Effector memory CD8-positive, alpha-beta T cell (primary cell): Measurements from ENCODE around the gene PGF.
A peak's percentile ranks its signal among the peaks of the same experiment; 100 is the strongest.
"Not testable (repeated sequence)": the region's sequence is repeated elsewhere in the genome, so short reads cannot be mapped to it uniquely, and the experiment has no call there.

Experiments
- ATAC-seq: fragments of 150-1000 bp; cut with Tn5 transposase; replicated peaks from 2 replicates; pipeline ENCODE4 v1.10.0; 2021; ENCODE audit warnings: mild to moderate bottlenecking, moderate library complexity
- DNase-seq, 3 experiments: peaks; one replicate each; pipeline ENCODE4 v3.0.0; 2021
- H3K27ac Mint-ChIP-seq, 2 donors: one replicate each; pipeline ENCODE4 v1.8.0; 2022; ENCODE audit warnings: mild to moderate bottlenecking in 2 of 2, mixed read lengths in 2 of 2, moderate library complexity in 2 of 2
- H3K27me3 Mint-ChIP-seq, 2 donors: one replicate each; pipeline ENCODE4 v1.8.0; 2022; ENCODE audit warnings: mixed read lengths in 2 of 2
- H3K36me3 Mint-ChIP-seq: one replicate; pipeline ENCODE4 v1.8.0; 2022; ENCODE audit warnings: mild to moderate bottlenecking, moderate library complexity, mixed read lengths; ENCODE audit not compliant: insufficient read depth
- H3K4me1 Mint-ChIP-seq, 2 donors: one replicate each; pipeline ENCODE4 v1.8.0; 2022; ENCODE audit warnings: low read depth in 2 of 2, mixed read lengths in 2 of 2
- H3K4me3 Mint-ChIP-seq, 2 donors: one replicate each; pipeline ENCODE4 v1.8.0; 2022; ENCODE audit warnings: mild to moderate bottlenecking in 2 of 2, mixed read lengths in 2 of 2, moderate library complexity in 2 of 2
- H3K9me3 Mint-ChIP-seq, 2 donors: one replicate each; pipeline ENCODE4 v1.8.0; 2022; ENCODE audit warnings: mixed read lengths in 2 of 2

PGF gene

DNA sequence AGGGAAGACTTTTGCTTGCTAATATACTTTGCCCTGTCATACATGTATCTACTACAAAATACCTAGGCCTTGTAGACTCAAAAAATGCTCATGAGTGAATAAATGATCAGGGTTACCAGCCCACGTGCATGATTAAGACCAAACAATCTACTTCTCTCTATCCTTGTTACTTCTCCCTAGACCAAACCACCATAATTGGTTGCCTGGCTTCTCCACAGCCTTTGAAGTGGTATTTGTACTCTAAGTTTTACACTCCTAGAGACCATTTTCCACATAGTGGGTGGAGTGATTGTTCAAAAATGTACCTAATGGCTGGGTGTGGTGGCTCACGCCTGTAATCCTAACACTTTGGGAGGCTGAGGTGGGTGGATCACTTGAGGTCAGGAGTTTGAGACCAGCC lies 18.2 kb downstream of the PGF start:
- ATAC-seq, result no peak
- Mint-ChIP-seq H3K36me3 (no peaks in the 10 kb centered on the region), H3K27ac (no peak overlapping the region), H3K27me3 (peaks cover 10 to 28% of the 10 kb centered on the region in 2 donors), H3K9me3 (no peaks in the 10 kb centered on the region), H3K4me3 (no peak overlapping the region), H3K4me1 (peaks cover 11 to 16% of the 10 kb centered on the region in 2 donors)
- DNase-seq, result no peak

DNA sequence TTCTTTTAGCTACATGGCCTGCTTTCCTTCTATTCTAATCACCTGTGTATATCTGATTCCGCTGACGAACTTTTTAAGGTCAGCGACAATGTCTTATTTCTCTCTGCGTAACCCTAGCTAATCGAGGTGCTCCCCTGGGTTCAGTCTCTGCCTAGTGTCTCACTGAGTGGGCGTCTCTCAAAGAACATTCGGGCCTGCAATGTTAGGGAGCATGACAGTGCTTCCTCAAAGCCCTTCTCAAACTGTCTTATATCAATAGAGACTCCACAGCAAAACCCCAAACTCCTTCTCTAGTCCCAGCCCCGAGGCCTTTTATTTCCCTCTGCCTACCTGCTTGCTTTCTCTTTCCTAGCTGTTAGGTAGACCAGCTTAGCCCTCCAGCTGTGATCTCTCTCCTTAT lies 18.7 kb downstream of the PGF start:
- DNase-seq (no peak), ATAC-seq (no peak)
- Mint-ChIP-seq H3K36me3 (no peaks in the 10 kb centered on the region), H3K27ac (no peak overlapping the region), H3K4me1 (peaks cover 8 to 13% of the 10 kb centered on the region in 2 donors), H3K27me3 (peaks cover 10 to 31% of the 10 kb centered on the region in 2 donors), H3K9me3 (no peaks in the 10 kb centered on the region), H3K4me3 (no peak overlapping the region)

DNA sequence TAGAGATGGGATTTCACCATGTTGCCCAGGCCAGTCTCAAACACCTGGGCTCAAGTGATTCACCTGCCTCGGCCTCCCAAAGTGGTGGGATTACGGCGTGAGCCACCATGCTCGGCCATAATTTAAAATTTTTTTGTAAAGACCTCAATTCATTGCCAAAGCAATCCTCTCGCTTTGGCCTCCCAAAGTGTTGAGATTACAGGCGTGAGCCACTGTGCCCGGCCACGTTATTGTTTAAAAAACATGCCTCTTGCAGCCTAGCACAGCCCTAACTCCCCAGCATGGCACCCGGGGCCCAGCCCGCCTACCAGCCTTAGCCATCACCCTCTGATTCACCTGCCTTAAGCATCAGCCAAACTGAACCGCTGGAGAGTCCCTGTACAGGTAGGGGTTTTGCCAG lies 19.2 kb downstream of the PGF start:
- Mint-ChIP-seq H3K4me3 (no peak overlapping the region), H3K27ac (no peak overlapping the region), H3K36me3 (no peaks in the 10 kb centered on the region), H3K4me1 (peaks cover 5 to 8% of the 10 kb centered on the region in 2 donors), H3K27me3 (peaks cover 10 to 31% of the 10 kb centered on the region in 2 donors), H3K9me3 (no peaks in the 10 kb centered on the region)
- ATAC-seq (no peak), DNase-seq (no peak)

DNA sequence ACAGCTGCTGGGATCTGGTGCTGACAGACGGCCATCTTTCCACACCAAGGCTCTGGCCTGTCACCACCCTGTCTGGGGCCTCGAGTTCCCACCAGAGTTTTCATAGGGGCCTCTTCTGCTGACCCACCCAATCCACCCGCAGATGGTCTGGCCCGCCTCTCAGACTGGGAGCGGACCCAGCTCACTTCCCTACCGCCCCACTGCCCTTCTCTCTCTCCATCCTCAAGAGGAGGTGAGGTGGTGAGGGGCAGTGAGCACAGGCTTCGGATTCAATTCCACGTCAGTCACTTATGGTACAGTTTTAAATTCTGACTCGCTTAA lies 20.1 kb downstream of the PGF start:
- no peak for DNase-seq
- Mint-ChIP-seq H3K9me3 (no peaks in the 10 kb centered on the region), H3K4me3 (no peak overlapping the region), H3K4me1 (peaks cover 5 to 7% of the 10 kb centered on the region in 2 donors), H3K27me3 (peaks cover 10 to 31% of the 10 kb centered on the region in 2 donors), H3K36me3 (no peaks in the 10 kb centered on the region), H3K27ac (no peak overlapping the region)
- no peak for ATAC-seq

DNA sequence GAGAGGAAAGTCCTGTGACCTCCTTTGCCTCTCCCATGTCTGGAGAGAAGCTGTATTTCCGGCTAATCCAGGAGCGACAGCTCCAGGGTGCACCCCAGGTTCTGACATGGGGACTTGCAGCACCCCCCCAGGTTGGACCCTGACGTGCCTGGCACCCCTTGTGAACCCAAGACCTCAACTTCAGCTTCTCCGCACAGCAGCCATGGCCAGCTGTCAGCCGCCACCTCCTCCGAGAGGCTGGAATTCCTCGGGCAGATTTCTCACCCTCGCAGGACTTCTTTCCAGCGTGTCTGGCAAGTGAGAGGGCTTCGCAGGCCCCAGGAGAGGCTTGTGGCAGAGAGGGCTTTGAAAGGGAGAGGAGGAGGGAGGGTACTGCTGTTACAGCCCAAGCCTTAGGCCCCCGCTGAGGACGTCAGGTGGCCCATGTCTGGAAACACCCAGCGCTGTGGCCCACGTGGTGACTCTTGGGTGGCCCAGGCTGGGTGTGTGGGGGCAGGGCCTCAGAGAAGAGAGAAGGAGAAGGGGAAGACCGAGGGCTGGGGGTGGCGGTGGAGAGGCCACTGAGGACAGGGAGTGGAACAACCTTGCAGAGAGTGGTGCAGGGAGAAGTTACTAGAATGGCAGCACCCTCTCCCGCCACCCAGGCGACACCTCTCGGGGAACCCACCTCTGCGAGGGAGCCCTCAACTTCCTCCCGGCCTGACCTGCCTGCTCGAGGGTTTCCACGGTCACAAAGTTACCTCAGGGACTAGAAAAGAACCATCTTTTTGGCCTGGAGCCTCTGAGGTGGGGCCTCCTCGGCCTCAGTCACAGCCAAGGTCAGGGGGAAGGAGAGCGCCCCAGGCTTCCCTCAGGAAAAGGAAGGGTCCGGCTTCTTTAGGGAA lies 20.7 kb downstream of the PGF start:
- ATAC-seq (no peak), DNase-seq (no peak)
- Mint-ChIP-seq H3K9me3 (no peaks in the 10 kb centered on the region), H3K27ac (no peak overlapping the region), H3K27me3 (peaks cover 10 to 31% of the 10 kb centered on the region in 2 donors), H3K4me3 (no peak overlapping the region), H3K36me3 (no peaks in the 10 kb centered on the region), H3K4me1 (peaks cover 0 to 2% of the 10 kb centered on the region in 2 donors)

DNA sequence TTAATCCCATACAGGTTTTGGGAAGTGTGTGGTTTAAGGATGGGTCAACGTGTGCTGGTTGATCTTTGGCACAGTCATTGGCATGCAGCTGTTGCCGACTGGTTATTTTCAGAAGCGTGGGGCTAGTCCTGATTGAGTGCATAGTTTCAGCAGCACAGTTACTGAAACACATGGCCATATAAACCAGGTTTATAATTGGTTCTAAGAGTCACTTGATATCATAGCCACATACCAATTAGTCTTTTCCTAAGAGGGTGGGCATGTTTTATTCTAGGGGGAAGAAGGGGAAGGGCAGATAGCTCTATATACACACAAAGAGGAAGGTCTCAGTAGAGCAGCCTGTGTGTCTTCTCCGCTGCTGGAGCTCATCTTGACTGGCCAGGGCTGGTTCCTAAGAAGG lies 21.4 kb downstream of the PGF start:
- H3K27ac Mint-ChIP-seq, result no peak overlapping the region
- ATAC-seq, result no peak
- no peaks in the 10 kb centered on the region for H3K36me3 Mint-ChIP-seq
- no peaks in the 10 kb centered on the region for H3K9me3 Mint-ChIP-seq
- DNase-seq, result no peak
- peaks cover 10 to 31% of the 10 kb centered on the region in 2 donors for H3K27me3 Mint-ChIP-seq
- H3K4me3 Mint-ChIP-seq, result no peak overlapping the region
- H3K4me1 Mint-ChIP-seq, result peaks cover 0 to 2% of the 10 kb centered on the region in 2 donors

DNA sequence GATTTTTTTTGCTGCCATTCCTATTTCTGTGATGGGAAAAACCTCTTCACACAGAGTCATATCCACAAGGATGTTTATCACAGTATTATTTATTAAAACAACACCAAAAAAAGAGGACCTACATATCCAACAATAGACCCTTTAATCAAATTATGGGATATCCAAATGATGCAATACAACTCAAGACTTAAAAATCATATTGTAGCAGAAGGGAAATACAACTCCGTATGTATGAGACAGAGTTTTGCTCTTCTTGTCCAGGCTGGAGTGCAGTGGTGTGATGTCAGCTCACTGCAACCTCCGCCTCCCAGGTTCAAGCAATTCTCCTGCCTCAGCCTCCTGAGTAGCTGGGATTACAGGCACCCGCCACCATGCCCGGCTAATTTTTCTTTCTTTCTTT lies 22.5 kb downstream of the PGF start:
- H3K36me3 Mint-ChIP-seq, ATAC-seq, H3K4me3 Mint-ChIP-seq, DNase-seq, H3K27ac Mint-ChIP-seq, H3K9me3 Mint-ChIP-seq, H3K4me1 Mint-ChIP-seq: not testable (repeated sequence)
- H3K27me3 Mint-ChIP-seq, result peaks cover 10 to 31% of the 10 kb centered on the region in 2 donors

DNA sequence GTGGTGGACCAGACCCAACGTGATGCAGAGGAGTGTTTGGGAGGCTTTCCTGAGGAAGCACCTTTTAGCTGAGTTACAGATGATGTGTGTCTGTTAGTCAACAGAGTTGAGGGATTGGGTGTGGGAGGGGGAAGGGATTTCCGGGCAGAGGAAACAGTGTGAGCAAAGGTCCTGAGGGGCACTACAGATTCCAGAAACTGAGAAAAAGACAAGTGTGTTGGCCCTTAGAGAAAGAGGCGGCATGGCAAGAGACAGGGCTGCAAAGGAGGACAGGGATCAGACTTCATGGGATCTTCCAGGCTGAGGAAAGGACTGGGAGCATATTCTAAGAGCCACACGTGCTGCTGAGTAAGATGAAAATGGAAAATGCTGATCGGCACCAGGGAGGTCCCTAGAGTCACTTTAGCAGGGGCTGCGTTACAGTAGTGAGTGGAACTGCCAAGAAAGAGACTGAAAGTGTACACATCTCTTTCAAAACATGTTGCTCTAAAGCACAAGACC lies 22.9 kb downstream of the PGF start:
- DNase-seq (no peak), ATAC-seq (no peak)
- peaks cover 0 to 2% of the 10 kb centered on the region in 2 donors for H3K4me1 Mint-ChIP-seq
- no peaks in the 10 kb centered on the region for H3K9me3 Mint-ChIP-seq
- H3K36me3 Mint-ChIP-seq, result no peaks in the 10 kb centered on the region
- no peak overlapping the region for H3K4me3 Mint-ChIP-seq
- peaks cover 10 to 31% of the 10 kb centered on the region in 2 donors for H3K27me3 Mint-ChIP-seq
- H3K27ac Mint-ChIP-seq, result no peak overlapping the region

DNA sequence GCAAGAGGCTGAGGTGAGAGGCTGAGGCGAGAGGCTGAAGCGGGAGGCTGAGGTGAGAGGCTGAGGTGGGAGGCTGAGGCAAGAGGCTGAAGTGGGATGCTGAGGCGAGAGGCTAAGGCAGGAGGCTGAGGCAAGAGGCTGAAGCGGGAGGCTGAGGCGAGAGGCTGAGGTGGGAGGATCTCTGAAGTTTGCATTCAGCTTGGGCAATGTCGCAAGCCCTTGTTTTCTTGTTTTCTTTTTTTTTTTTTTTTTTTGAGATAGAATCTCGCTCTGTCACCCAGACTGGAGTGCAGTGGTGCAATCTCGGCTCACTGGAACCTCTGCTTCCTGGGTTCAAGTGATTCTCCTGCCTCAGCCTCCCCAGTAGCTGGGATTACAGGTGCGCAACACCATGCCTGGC lies 23.7 kb downstream of the PGF start:
- H3K4me1 Mint-ChIP-seq, H3K36me3 Mint-ChIP-seq, ATAC-seq, H3K4me3 Mint-ChIP-seq, H3K27ac Mint-ChIP-seq, H3K9me3 Mint-ChIP-seq, DNase-seq: not testable (repeated sequence)
- H3K27me3 Mint-ChIP-seq, result peaks cover 11 to 34% of the 10 kb centered on the region in 2 donors

DNA sequence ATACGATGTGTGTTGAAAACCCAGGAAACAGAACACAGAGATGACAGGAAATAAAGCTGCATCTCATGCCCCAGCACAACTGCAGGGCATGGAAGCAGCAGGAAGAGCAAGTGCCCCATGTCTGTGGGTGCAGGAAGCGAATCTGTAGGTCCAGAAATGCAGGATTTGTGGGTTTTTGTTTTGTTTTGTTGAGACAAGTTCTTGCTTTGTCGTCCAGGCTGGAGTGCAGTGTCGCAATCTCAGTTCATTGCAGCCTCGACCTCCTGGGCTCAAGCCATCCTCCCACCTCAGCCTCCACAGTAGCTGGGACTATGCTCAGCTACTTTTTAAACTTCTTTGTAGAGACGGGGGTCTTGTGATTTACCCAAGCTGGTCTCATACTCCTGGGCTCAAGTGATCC lies 26.2 kb downstream of the PGF start:
- Mint-ChIP-seq H3K36me3 (no peaks in the 10 kb centered on the region), H3K9me3 (no peaks in the 10 kb centered on the region), H3K4me3 (no peak overlapping the region), H3K27me3 (peaks cover 30 to 48% of the 10 kb centered on the region in 2 donors), H3K27ac (no peak overlapping the region), H3K4me1 (peaks cover 0 to 3% of the 10 kb centered on the region in 2 donors)
- no peak for ATAC-seq
- no peak for DNase-seq

DNA sequence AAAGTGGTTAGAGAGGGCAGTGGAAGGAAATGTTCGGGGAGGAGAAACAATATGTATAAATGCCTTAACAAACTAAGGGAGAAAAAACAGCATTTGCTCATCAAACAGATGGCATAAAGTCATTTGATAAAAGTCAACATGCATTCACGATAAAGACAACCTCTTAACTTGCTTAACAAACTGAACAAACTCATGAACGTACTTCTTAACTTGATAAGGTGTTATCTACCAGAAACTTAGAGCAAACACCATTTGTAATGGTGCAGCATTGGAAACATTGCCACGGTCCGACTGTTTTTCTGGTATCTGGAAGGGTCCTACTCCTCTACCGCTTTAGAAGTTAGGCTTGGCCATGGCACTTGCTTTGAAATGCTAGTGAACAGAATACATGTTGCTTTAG lies 28.2 kb downstream of the PGF start:
- Mint-ChIP-seq H3K36me3 (peaks cover 4% of the 10 kb centered on the region), H3K4me3 (no peak overlapping the region), H3K4me1 (peaks cover 0 to 4% of the 10 kb centered on the region in 2 donors), H3K27me3 (peaks cover 27 to 42% of the 10 kb centered on the region in 2 donors), H3K27ac (no peak overlapping the region), H3K9me3 (no peaks in the 10 kb centered on the region)
- DNase-seq, result no peak
- ATAC-seq, result no peak

DNA sequence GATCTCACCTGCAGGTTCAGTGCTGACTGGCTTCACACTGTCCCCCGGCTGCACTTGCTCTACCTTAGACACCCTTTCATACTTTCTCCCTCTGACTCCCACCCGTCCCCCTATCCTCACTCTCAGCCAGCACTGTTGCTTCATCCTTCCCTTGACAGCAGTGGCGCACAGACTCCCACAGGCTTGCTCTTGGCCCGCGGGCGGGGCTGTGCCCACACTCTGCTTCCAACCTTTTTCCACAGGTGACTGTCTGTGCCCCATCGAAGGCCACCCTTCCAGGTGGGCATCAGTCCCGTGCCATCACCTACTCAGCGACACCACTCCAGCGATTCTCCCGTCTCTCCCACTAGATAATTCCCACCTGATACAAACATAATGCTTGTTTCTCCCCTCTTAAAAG lies 31.3 kb downstream of the PGF start:
- H3K36me3 Mint-ChIP-seq, result peaks cover 4% of the 10 kb centered on the region
- no peaks in the 10 kb centered on the region for H3K9me3 Mint-ChIP-seq
- peaks cover 0 to 5% of the 10 kb centered on the region in 2 donors for H3K4me1 Mint-ChIP-seq
- ATAC-seq (no peak), DNase-seq (no peak)
- peaks cover 30 to 42% of the 10 kb centered on the region in 2 donors for H3K27me3 Mint-ChIP-seq
- H3K27ac Mint-ChIP-seq, result no peak overlapping the region
- H3K4me3 Mint-ChIP-seq, result peak overlapping the region in 1 of 2 donors; percentile 0

DNA sequence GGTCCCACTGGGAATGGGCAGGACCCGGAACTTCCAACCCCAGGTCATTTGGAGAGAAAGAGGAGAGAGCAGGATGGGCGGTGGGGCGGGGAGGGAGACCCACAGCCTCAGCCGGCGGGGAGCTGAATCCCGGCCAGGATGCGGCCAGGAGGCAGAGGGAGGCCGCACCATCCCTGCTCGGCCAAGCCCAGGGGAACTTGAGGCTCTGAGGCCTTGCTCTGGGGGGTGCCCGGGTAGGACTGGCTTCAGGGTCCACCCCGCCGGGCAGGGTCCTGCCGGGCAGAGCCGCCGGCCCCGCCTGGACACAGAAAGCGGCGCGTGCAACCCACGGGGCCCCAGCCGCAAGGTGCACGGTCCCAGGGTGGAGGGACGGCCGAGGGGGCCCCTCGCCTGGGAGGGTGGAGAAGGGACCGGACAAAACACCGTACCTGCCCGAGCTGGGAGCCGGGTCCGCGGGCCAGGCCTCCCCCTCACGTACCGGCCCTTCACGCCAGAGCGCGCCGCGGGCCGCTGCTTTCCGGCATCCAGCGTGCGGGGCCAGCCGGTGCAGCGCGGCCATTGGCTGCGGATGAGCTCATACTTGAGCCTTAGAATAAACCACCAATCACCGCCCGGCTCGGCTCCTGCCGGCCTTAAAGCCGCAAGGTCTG lies 32.5 kb downstream of the PGF start, which contains the start of gene RPS6KL1:
TSS of gene RPS6KL1 (minus strand) at position 509 of the 650 bp plus-strand sequence. CDS start 1,719 bp downstream, outside the sequence.
- ATAC-seq (peak; percentile 96), DNase-seq (peak in 2 of 3 experiments; percentile 31 to 39)
- Mint-ChIP-seq H3K27me3 (peaks cover 30 to 42% of the 10 kb centered on the region in 2 donors), H3K36me3 (peaks cover 4% of the 10 kb centered on the region), H3K27ac (no peak within 1 kb of the TSS), H3K9me3 (no peaks in the 10 kb centered on the region), H3K4me1 (peaks cover 0 to 5% of the 10 kb centered on the region in 2 donors), H3K4me3 (peak within 1 kb of the TSS; percentile 59 to 60)
